OCI-LY3 (cell line): ENCODE measurements around the gene GTF3C2.
A peak's percentile ranks its signal among the peaks of the same experiment; 100 is the strongest.

Source experiments
- H2AFZ ChIP-seq: fragments of 200-600, 300-600 bp; shearing (Covaris generic); 2 replicates; pipeline ENCODE4 v1.6.0; 2014; ENCODE audit warnings: antibody characterized with exemption, low read depth, low read length
- H3K27ac ChIP-seq: fragments of 200-600, 300-600 bp; sonication (generic); 2 replicates; pipeline ENCODE4 v1.5.1; 2014; ENCODE audit warnings: mild to moderate bottlenecking, low read length, moderate library complexity, mixed read lengths
- H3K27me3 ChIP-seq: fragments of 200-600, 300-600 bp; sonication (generic); 2 replicates; pipeline ENCODE4 v1.6.1; 2014; ENCODE audit warnings: low read depth, low read length, mixed read lengths
- H3K36me3 ChIP-seq: fragments of 200-600, 300-600 bp; sonication (generic); replicated peaks from 2 replicates; pipeline ENCODE3; 2014; ENCODE audit warnings: low read depth, low read length, mixed read lengths
- H3K4me1 ChIP-seq: fragments of 300-600, 200-600 bp; sonication (generic); 2 replicates; pipeline ENCODE4 v1.6.1; 2014; ENCODE audit warnings: low read length, mixed read lengths
- H3K4me2 ChIP-seq: fragments of 200-600, 300-600 bp; sonication (generic); 2 replicates; pipeline ENCODE4 v1.6.1; 2014; ENCODE audit warnings: low read length, mixed read lengths
- H3K4me3 ChIP-seq: fragments of 300-600, 200-600 bp; sonication (generic); 2 replicates; pipeline ENCODE4 v1.5.1; 2014; ENCODE audit warnings: antibody characterized with exemption, mild to moderate bottlenecking, low read length, moderate library complexity
- H3K79me2 ChIP-seq: fragments of 300-600, 200-600 bp; shearing (Covaris generic); 2 replicates; pipeline ENCODE4 v1.6.1; 2014; ENCODE audit warnings: mild to moderate bottlenecking, low read length, mixed read lengths
- H3K9ac ChIP-seq: fragments of 300-600, 200-600 bp; shearing (Covaris generic); 2 replicates; pipeline ENCODE4 v1.6.0; 2014; ENCODE audit warnings: mild to moderate bottlenecking, low read length, moderate library complexity
- H3K9me3 ChIP-seq: fragments of 200-600, 300-600 bp; shearing (Covaris generic); 2 replicates; pipeline ENCODE4 v1.6.1; 2014; ENCODE audit warnings: low read length, mixed read lengths; ENCODE audit not compliant: insufficient read depth
- H4K20me1 ChIP-seq: fragments of 200-600, 300-600 bp; sonication (generic); 2 replicates; pipeline ENCODE4 v1.6.1; 2016; ENCODE audit warnings: low read length, mixed read lengths; ENCODE audit not compliant: insufficient read depth
- CTCF ChIP-seq: fragments of 200-600, 300-600 bp; sonication (generic); IDR thresholded peaks from 2 replicates; pipeline ENCODE4 v1.5.1; 2014; ENCODE audit warnings: antibody characterized with exemption, low read length, low read depth
- EZH2phosphoT487 ChIP-seq: fragments of 200-600 bp; shearing (Covaris generic); IDR thresholded peaks from 2 replicates; pipeline ENCODE4 v1.6.1; 2018; ENCODE audit warnings: antibody characterized with exemption, mixed run types, low read depth

Gene GTF3C2

GRCh38 chr2:27373567-27373966, 17.0 kb upstream of the GTF3C2 start:
- H3K36me3 ChIP-seq: peaks cover 40% of the 10 kb centered on the region
- TF ChIP-seq EZH2phosphoT487: no peak
- no peak for TF ChIP-seq CTCF
- H3K9me3 ChIP-seq: no peaks in the 10 kb centered on the region
- peaks cover 42% of the 10 kb centered on the region for H3K79me2 ChIP-seq
- peaks cover 16% of the 10 kb centered on the region for H3K4me1 ChIP-seq
- no peak overlapping the region for H3K27ac ChIP-seq
- H2AFZ ChIP-seq: no peak overlapping the region
- no peak overlapping the region for H3K9ac ChIP-seq
- no peaks in the 10 kb centered on the region for H3K27me3 ChIP-seq
- no peak overlapping the region for H3K4me2 ChIP-seq
- H4K20me1 ChIP-seq: no peaks in the 10 kb centered on the region
- H3K4me3 ChIP-seq: no peak overlapping the region

- Histone ChIP-seq H4K20me1 (no peaks in the 10 kb centered on the region), H3K9me3 (no peaks in the 10 kb centered on the region), H3K4me1 (peaks cover 16% of the 10 kb centered on the region), H2AFZ (no peak overlapping the region), H3K4me2 (no peak overlapping the region), H3K36me3 (peaks cover 34% of the 10 kb centered on the region), H3K27ac (no peak overlapping the region), H3K4me3 (no peak overlapping the region), H3K79me2 (peaks cover 43% of the 10 kb centered on the region), H3K9ac (no peak overlapping the region), H3K27me3 (no peaks in the 10 kb centered on the region)
- TF ChIP-seq CTCF: no peak
- TF ChIP-seq EZH2phosphoT487: no peak
Observed at GRCh38 chr2:27372937-27373336, 16.4 kb upstream of the GTF3C2 start.

DNA sequence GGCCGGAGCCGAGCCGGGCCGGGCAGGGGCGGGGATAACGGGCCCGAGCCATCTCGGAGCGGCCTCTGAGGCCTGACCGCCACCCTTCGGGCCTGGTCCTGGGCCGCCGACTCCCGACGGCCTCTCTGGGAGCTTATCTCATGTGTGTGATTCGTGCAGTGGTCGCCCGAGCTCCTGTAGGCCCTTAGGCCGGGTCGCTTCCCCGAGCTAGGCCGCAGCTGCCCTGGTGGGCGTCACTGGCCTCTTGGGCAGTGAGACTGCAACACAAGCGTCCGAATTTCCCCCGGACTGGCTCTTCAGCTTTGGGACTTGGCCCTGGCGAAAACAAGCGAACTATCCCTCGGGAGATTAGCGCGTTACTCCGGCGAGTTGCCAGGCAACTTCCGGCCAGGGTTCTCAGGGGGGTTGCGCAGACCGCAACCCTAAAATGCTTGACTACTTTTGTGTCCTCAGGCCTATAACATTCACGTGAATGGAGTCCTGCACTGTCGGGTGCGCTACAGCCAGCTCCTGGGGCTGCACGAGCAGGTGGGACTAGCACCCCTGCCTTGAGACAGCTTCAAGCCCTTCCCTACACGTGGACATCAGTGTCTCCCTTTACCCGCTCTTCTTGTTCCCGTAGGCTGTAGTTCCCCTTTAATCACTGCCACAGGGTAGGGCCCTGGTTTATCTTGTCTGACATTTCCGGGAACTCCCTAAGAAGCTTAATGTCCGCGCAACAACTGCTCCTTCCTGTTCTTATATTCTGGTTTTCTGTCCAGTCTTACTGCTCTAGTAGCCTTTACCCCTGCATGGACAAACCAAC, 14.5 kb upstream of the GTF3C2 start:
- Histone ChIP-seq H3K36me3 (peaks cover 33% of the 10 kb centered on the region), H3K27me3 (no peaks in the 10 kb centered on the region)

More for the DNA sequence above, 14.5 kb upstream of the GTF3C2 start:
- Histone ChIP-seq H3K4me2 (peak overlapping the region; percentile 94), H3K79me2 (peaks cover 43% of the 10 kb centered on the region), H3K27ac (peak overlapping the region; percentile 65), H3K9me3 (no peaks in the 10 kb centered on the region), H4K20me1 (no peaks in the 10 kb centered on the region), H3K4me3 (peak overlapping the region; percentile 93), H3K4me1 (peaks cover 16% of the 10 kb centered on the region), H3K9ac (peak overlapping the region; percentile 95), H2AFZ (no peak overlapping the region; the same call in 1 of the 2 replicates)
- TF ChIP-seq CTCF (no peak), EZH2phosphoT487 (no peak)
